Sigmoid colon (tissue), 7 donors: ENCODE measurements around the gene ZSCAN22. TPM values are rescaled to one million over a fixed set of nuclear protein-coding genes. Genes with fewer than 3 reads are reported as not detected.

Source experiments
- DNase-seq: peaks from one replicate; pipeline ENCODE4 v3.0.0-alpha.2; 2019
- H3K27ac ChIP-seq, 4 donors: fragments of 200-600 bp; sonication (generic); one replicate each; pipeline ENCODE4 v1.5.1; 2016 to 2019; ENCODE audit warnings: mild to moderate bottlenecking in 1 of 4
- H3K27me3 ChIP-seq, 3 donors: fragments of 200-600 bp; sonication (generic); one replicate each; pipeline ENCODE4 v1.5.1; 2019; ENCODE audit warnings: mild to moderate bottlenecking in 1 of 3
- H3K36me3 ChIP-seq, 4 donors: fragments of 200-600 bp; sonication (generic); one replicate each; pipeline ENCODE4 v1.5.1; 2016 to 2019
- H3K4me1 ChIP-seq, 4 donors: fragments of 200-600 bp; sonication (generic); one replicate each; pipeline ENCODE4 v1.5.1; 2017 to 2019
- H3K4me3 ChIP-seq, 4 donors: fragments of 200-600 bp; sonication (generic); one replicate each; pipeline ENCODE4 v1.5.1; 2017 to 2019; ENCODE audit warnings: mild to moderate bottlenecking in 2 of 4, moderate library complexity in 1 of 4
- H3K9me3 ChIP-seq, 4 donors: fragments of 200-600 bp in 3 of 4; sonication (generic) in 3 of 4; one replicate each; pipeline versions ENCODE4 v1.5.1 to v1.6.1; 2013 to 2019
- CTCF ChIP-seq, 4 experiments: fragments of 450-650 bp in 3 of 4; fragments of 200-600 bp in 1 of 4; IDR thresholded peaks; one replicate each; pipeline ENCODE4 v1.5.1; 2016 to 2019; ENCODE audit warnings: antibody characterized with exemption in 4 of 4, mild to moderate bottlenecking in 3 of 4, moderate library complexity in 2 of 4
- EP300 ChIP-seq, 4 donors: sonication (generic); formaldehyde crosslinking; IDR thresholded peaks; one replicate each; pipeline ENCODE4 v1.6.1; 2017; ENCODE audit warnings: antibody characterized with exemption in 4 of 4
- POLR2A ChIP-seq, 2 donors: fragments of 450-650 bp; IDR thresholded peaks; one replicate each; pipeline ENCODE4 v1.6.1; 2016; ENCODE audit warnings: antibody characterized with exemption in 2 of 2, mild to moderate bottlenecking in 2 of 2, moderate library complexity in 2 of 2
- POLR2AphosphoS5 ChIP-seq, 4 donors: sonication (generic); formaldehyde crosslinking; IDR thresholded peaks; one replicate each; pipeline ENCODE4 v1.6.1; 2017; ENCODE audit warnings: antibody characterized with exemption in 4 of 4
- WGBS, 2 donors: extraction: QIAGEN DNeasy Blood & Tissue Kit; methylation state at CpG; one replicate each; pipeline ENCODE4 v1.1.7; 2013; 5-methylcytosine and 5-hydroxymethylcytosine counted together
- intact Hi-C: fragments of 100-400 bp; cut with DNase I; formaldehyde crosslinking; loops from one replicate; pipeline ENCODE4 v1.15.1; 2023
- polyA plus RNA-seq, 3 donors: library from polyadenylated mRNA; stranded (reverse); fragments of 200-250 nt; gene quantifications; one replicate each; pipeline ENCODE4 v1.2.3, GENCODE V29; 2013
- total RNA-seq, 4 donors: library from RNA; depleted of rRNA; stranded (reverse); fragments of >200 nt; gene quantifications; one replicate each; pipeline ENCODE4 v1.1.0, GENCODE V29; 2016
- donor health status: healthy with polysubstance abuse.
- donor health status: Bipolar disorder and iron deficiency.
- donor health status: healthy.

Gene ZSCAN22
- total and polyA plus RNA-seq, 7 donors: 0.60 to 3.6 (median 1.4) TPM

- no peak for DNase-seq
- Histone ChIP-seq H3K36me3 (no peaks in the 10 kb centered on the region), H3K27ac (no peak overlapping the region), H3K27me3 (no peaks in the 10 kb centered on the region), H3K4me3 (no peak overlapping the region), H3K4me1 (peaks cover 0 to 29% (median 24%) of the 10 kb centered on the region in 4 donors), H3K9me3 (no peaks in the 10 kb centered on the region)
- TF ChIP-seq CTCF (IDR thresholded peaks at IDR 0.05) (no peak), POLR2AphosphoS5 (IDR thresholded peaks at IDR 0.05) (no peak), POLR2A (IDR thresholded peaks at IDR 0.05) (no peak), EP300 (IDR thresholded peaks at IDR 0.05) (no peak)
- 73 to 81% methylated on average over 10 of the region's 10 CpGs for WGBS, 2 donors
- intact Hi-C loops: loop anchor here (5.0 kb wide), 1 partner anchor 147 kb away; the partner anchor contains the start of gene ZNF274
These were observed 2.2 kb downstream of the ZSCAN22 start for GRCh38 chr19:58328999-58329398.

GRCh38 chr19:58330458-58330857, 3.7 kb downstream of the ZSCAN22 start:
- WGBS, 2 donors: 81 to 88% methylated on average over 4 of the region's 4 CpGs
- Histone ChIP-seq H3K36me3 (peaks cover 0 to 13% (median 7%) of the 10 kb centered on the region in 4 donors), H3K27ac (no peak overlapping the region), H3K4me3 (no peak overlapping the region), H3K9me3 (no peaks in the 10 kb centered on the region), H3K4me1 (peaks cover 0 to 29% (median 22%) of the 10 kb centered on the region in 4 donors), H3K27me3 (no peaks in the 10 kb centered on the region)
- TF ChIP-seq POLR2A (IDR thresholded peaks at IDR 0.05) (no peak), POLR2AphosphoS5 (IDR thresholded peaks at IDR 0.05) (peak in 2 of 4 donors; percentile 29 to 52), CTCF (IDR thresholded peaks at IDR 0.05) (no peak), EP300 (IDR thresholded peaks at IDR 0.05) (no peak)
- DNase-seq: no peak
- intact Hi-C loops: no loop called here

GRCh38 chr19:58332697-58333096, 5.9 kb downstream of the ZSCAN22 start:
- H3K9me3 ChIP-seq: no peaks in the 10 kb centered on the region
- H3K36me3 ChIP-seq: peaks cover 0 to 31% (median 7%) of the 10 kb centered on the region in 4 donors
- H3K27ac ChIP-seq: no peak overlapping the region
- intact Hi-C loops: no loop called here
- DNase-seq: no peak
- H3K4me1 ChIP-seq: peaks cover 0 to 14% (median 10%) of the 10 kb centered on the region in 4 donors
- H3K27me3 ChIP-seq: no peaks in the 10 kb centered on the region
- no peak overlapping the region for H3K4me3 ChIP-seq
- no peak for TF ChIP-seq POLR2AphosphoS5 (IDR thresholded peaks at IDR 0.05)
- TF ChIP-seq EP300 (IDR thresholded peaks at IDR 0.05): no peak
- no peak for TF ChIP-seq CTCF (IDR thresholded peaks at IDR 0.05)
- TF ChIP-seq POLR2A (IDR thresholded peaks at IDR 0.05): no peak
- WGBS, 2 donors: 90 to 95% methylated on average over 1 of the region's 1 CpG

GRCh38 chr19:58334691-58335249, 8.0 kb downstream of the ZSCAN22 start:
- 94 to 96% methylated on average over 19 of the region's 19 CpGs for WGBS, 2 donors
- TF ChIP-seq CTCF (IDR thresholded peaks at IDR 0.05): no peak
- no peak for TF ChIP-seq POLR2AphosphoS5 (IDR thresholded peaks at IDR 0.05)
- no peak for TF ChIP-seq EP300 (IDR thresholded peaks at IDR 0.05)
- no peak for TF ChIP-seq POLR2A (IDR thresholded peaks at IDR 0.05)
- Histone ChIP-seq H3K4me1 (no peaks in the 10 kb centered on the region), H3K27ac (no peak overlapping the region), H3K9me3 (no peaks in the 10 kb centered on the region), H3K36me3 (peaks cover 9 to 51% (median 22%) of the 10 kb centered on the region in 4 donors), H3K4me3 (no peak overlapping the region), H3K27me3 (no peaks in the 10 kb centered on the region)
- intact Hi-C loops: no loop called here
- no peak for DNase-seq

GRCh38 chr19:58335630-58336029, 8.8 kb downstream of the ZSCAN22 start:
- no peak for DNase-seq
- no peaks in the 10 kb centered on the region for H3K27me3 ChIP-seq
- no peak for TF ChIP-seq POLR2A (IDR thresholded peaks at IDR 0.05)
- TF ChIP-seq POLR2AphosphoS5 (IDR thresholded peaks at IDR 0.05): no peak
- no peak for TF ChIP-seq EP300 (IDR thresholded peaks at IDR 0.05)
- no peak for TF ChIP-seq CTCF (IDR thresholded peaks at IDR 0.05)
- no peaks in the 10 kb centered on the region for H3K9me3 ChIP-seq
- H3K27ac ChIP-seq: no peak overlapping the region
- intact Hi-C loops: no loop called here
- WGBS, 2 donors: 91 to 92% methylated on average over 3 of the region's 3 CpGs
- H3K36me3 ChIP-seq: peaks cover 9 to 53% (median 26%) of the 10 kb centered on the region in 4 donors
- H3K4me3 ChIP-seq: no peak overlapping the region
- H3K4me1 ChIP-seq: no peaks in the 10 kb centered on the region
